Measurements from ENCODE around the gene BHLHE41. TPM values are rescaled to one million over a fixed set of nuclear protein-coding genes. Genes with fewer than 3 reads are reported as not detected.

The BHLHE41 gene
- total and polyA plus RNA-seq, 2 experiments from 2014 or later: 0.24 to 0.46 TPM

GRCh38 chr12:26101763-26102162, 23.1 kb downstream of the BHLHE41 start:
- no peaks in the 10 kb centered on the region for H3K36me3 ChIP-seq
- H3K4me3 ChIP-seq: no peak overlapping the region
- H3K9me3 ChIP-seq (ENCODE audit: low read depth): no peaks in the 10 kb centered on the region
- no peak for TF ChIP-seq CTCF (IDR thresholded peaks at IDR 0.05; ENCODE audit: low read depth, low read length)
- no peak overlapping the region for H3K27ac ChIP-seq
- H3K4me1 ChIP-seq (ENCODE audit: low read depth): no peaks in the 10 kb centered on the region
- no peak for DNase-seq (ENCODE audit: low read depth in 1 of 2, low spot score in 1 of 2)
- peaks cover 24% of the 10 kb centered on the region for H3K27me3 ChIP-seq

GRCh38 chr12:26101350-26101734, 23.5 kb downstream of the BHLHE41 start:
- Histone ChIP-seq H3K9me3 (ENCODE audit: low read depth) (no peaks in the 10 kb centered on the region), H3K4me1 (ENCODE audit: low read depth) (no peaks in the 10 kb centered on the region), H3K27me3 (peaks cover 20% of the 10 kb centered on the region), H3K4me3 (no peak overlapping the region), H3K27ac (no peak overlapping the region), H3K36me3 (no peaks in the 10 kb centered on the region)
- no peak for TF ChIP-seq CTCF (IDR thresholded peaks at IDR 0.05; ENCODE audit: low read depth, low read length)
- no peak for DNase-seq (ENCODE audit: low read depth in 1 of 2, low spot score in 1 of 2)

GRCh38 chr12:26100666-26101349, 24.0 kb downstream of the BHLHE41 start:
- TF ChIP-seq CTCF (IDR thresholded peaks at IDR 0.05; ENCODE audit: low read depth, low read length): no peak
- Histone ChIP-seq H3K36me3 (no peaks in the 10 kb centered on the region), H3K9me3 (ENCODE audit: low read depth) (no peaks in the 10 kb centered on the region), H3K27ac (no peak overlapping the region), H3K4me3 (no peak overlapping the region), H3K27me3 (peaks cover 15% of the 10 kb centered on the region), H3K4me1 (ENCODE audit: low read depth) (no peaks in the 10 kb centered on the region)
- DNase-seq (ENCODE audit: low read depth in 1 of 2, low spot score in 1 of 2): no peak

GRCh38 chr12:26097046-26097878, 27.6 kb downstream of the BHLHE41 start:
- peak; percentile 81 to 83 for DNase-seq (ENCODE audit: low read depth in 1 of 2, low spot score in 1 of 2)
- H3K9me3 ChIP-seq (ENCODE audit: low read depth): no peaks in the 10 kb centered on the region
- H3K36me3 ChIP-seq: no peaks in the 10 kb centered on the region
- TF ChIP-seq CTCF (IDR thresholded peaks at IDR 0.05; ENCODE audit: low read depth, low read length): peak; percentile 95
- no peaks in the 10 kb centered on the region for H3K4me1 ChIP-seq (ENCODE audit: low read depth)
- H3K4me3 ChIP-seq: no peak overlapping the region
- H3K27me3 ChIP-seq: peaks cover 11% of the 10 kb centered on the region
- H3K27ac ChIP-seq: no peak overlapping the region

- Histone ChIP-seq H3K36me3 (no peaks in the 10 kb centered on the region), H3K4me3 (no peak overlapping the region), H3K27ac (no peak overlapping the region), H3K4me1 (ENCODE audit: low read depth) (no peaks in the 10 kb centered on the region), H3K27me3 (peaks cover 5% of the 10 kb centered on the region), H3K9me3 (ENCODE audit: low read depth) (no peaks in the 10 kb centered on the region)
- TF ChIP-seq CTCF (IDR thresholded peaks at IDR 0.05; ENCODE audit: low read depth, low read length): no peak
- no peak for DNase-seq (ENCODE audit: low read depth in 1 of 2, low spot score in 1 of 2)
Measured at GRCh38 chr12:26096036-26096435, 28.8 kb downstream of the BHLHE41 start.

Measured in cardiac muscle cell (in vitro differentiated cells and primary cell).